SK-N-SH treated with all-trans-retinoic acid at 6 μM for 48 hours (cell line): Measurements from ENCODE around the gene SMPD3.

Source experiments
- CSDC2 ChIP-seq: fragments of 250-450 bp; sonication (Bioruptor Pico); IDR thresholded peaks from 2 replicates; pipeline ENCODE4 v1.5.0; 2020; ENCODE audit warnings: mild to moderate bottlenecking, moderate library complexity
- ESRRG ChIP-seq: fragments of 250-450 bp; sonication (Bioruptor Pico); IDR thresholded peaks from 2 replicates; pipeline ENCODE4 v1.6.1; 2021; ENCODE audit warnings: mild to moderate bottlenecking
- RARB ChIP-seq: fragments of 250-450 bp; sonication (Bioruptor Pico); IDR thresholded peaks from 2 replicates; pipeline ENCODE4 v1.8.0; 2021; ENCODE audit warnings: mild to moderate bottlenecking, moderate library complexity
- SNAI2 ChIP-seq: fragments of 250-450 bp; sonication (Bioruptor Pico); IDR thresholded peaks from 2 replicates; pipeline ENCODE4 v1.5.0; 2020; ENCODE audit warnings: mild to moderate bottlenecking, moderate library complexity
- TCF4 ChIP-seq: fragments of 250-450 bp; sonication (Bioruptor Pico); IDR thresholded peaks from 2 replicates; pipeline ENCODE4 v1.8.0; 2021; ENCODE audit warnings: mild to moderate bottlenecking, moderate library complexity, borderline replicate concordance
- TOX ChIP-seq: fragments of 250-450 bp; sonication (Bioruptor Pico); IDR thresholded peaks from 2 replicates; pipeline ENCODE4 v1.8.0; 2021; ENCODE audit warnings: mild to moderate bottlenecking, moderate library complexity, borderline replicate concordance
- ZC3H10 ChIP-seq: fragments of 250-450 bp; sonication (Bioruptor Pico); IDR thresholded peaks from 2 replicates; pipeline ENCODE4 v1.5.1; 2021; ENCODE audit warnings: mild to moderate bottlenecking, moderate library complexity
- ZFP3 ChIP-seq: fragments of 250-450 bp; sonication (Bioruptor Pico); IDR thresholded peaks from 2 replicates; pipeline ENCODE4 v1.5.0; 2020; ENCODE audit warnings: mild to moderate bottlenecking, moderate library complexity
- ZNF70 ChIP-seq: fragments of 450-650 bp; formaldehyde crosslinking; IDR thresholded peaks from 2 replicates; pipeline ENCODE4 v1.5.0; 2020; ENCODE audit warnings: mild to moderate bottlenecking, moderate library complexity
- TF ChIP-seq, protein P1 (sequence below): fragments of 250-450 bp; sonication (Bioruptor Pico); IDR thresholded peaks from 2 replicates; pipeline ENCODE4 v1.8.0; 2021; ENCODE audit warnings: low read depth, mild to moderate bottlenecking, moderate library complexity, borderline replicate concordance
- TF ChIP-seq, protein P2 (sequence below): fragments of 250-450 bp; sonication (Bioruptor Pico); IDR thresholded peaks from 2 replicates; pipeline ENCODE4 v1.5.1; 2021; ENCODE audit warnings: mild to moderate bottlenecking, moderate library complexity

DNA sequence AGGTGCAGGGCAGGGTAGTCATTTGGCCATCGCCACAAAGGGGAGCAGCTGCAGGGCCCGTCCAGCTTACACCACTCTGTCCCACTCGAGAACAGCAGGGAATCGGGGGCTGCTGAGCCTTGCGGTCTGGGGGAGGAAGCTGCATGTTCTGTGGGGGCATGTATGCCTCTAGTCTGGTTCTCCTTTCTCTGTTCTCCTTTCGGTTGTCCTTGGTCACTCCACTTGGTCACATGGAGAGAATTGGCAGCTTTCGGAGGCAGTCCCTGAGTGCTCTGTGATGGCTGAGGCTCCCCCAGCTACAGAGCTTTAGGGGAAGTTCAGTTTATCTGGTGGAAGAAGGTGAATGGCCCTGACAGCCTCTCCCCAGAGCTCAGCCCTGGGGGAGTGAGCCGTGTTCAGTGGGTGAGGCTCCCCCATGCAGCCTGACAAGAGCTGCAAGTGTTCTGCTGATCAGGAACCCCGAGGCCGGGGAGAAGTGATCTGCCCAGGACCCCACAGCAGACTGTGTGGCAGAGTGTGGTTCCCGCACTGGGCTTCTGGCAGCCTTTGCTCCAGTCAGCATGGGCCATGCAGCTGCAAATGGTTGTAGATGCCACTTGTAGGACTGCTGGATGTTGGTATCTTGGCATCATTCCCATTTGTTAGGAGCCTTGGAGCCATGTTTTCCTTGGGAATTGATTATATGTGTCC is 22.3 kb upstream of the SMPD3 start:
- no peak for TF ChIP-seq ZFP3 (CRISPR knock-in tag)
- TF ChIP-seq, protein P1, sequence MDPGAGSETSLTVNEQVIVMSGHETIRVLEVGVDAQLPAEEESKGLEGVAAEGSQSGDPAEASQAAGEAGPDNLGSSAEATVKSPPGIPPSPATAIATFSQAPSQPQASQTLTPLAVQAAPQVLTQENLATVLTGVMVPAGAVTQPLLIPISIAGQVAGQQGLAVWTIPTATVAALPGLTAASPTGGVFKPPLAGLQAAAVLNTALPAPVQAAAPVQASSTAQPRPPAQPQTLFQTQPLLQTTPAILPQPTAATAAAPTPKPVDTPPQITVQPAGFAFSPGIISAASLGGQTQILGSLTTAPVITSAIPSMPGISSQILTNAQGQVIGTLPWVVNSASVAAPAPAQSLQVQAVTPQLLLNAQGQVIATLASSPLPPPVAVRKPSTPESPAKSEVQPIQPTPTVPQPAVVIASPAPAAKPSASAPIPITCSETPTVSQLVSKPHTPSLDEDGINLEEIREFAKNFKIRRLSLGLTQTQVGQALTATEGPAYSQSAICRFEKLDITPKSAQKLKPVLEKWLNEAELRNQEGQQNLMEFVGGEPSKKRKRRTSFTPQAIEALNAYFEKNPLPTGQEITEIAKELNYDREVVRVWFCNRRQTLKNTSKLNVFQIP (CRISPR knock-in tag): no peak
- no peak for TF ChIP-seq ESRRG
- no peak for TF ChIP-seq SNAI2
- TF ChIP-seq CSDC2 (CRISPR knock-in tag): no peak
- TF ChIP-seq TOX (CRISPR knock-in tag): no peak
- TF ChIP-seq TCF4 (CRISPR knock-in tag): no peak
- TF ChIP-seq ZC3H10 (CRISPR knock-in tag): no peak
- TF ChIP-seq ZNF70 (CRISPR knock-in tag): no peak
- TF ChIP-seq RARB (CRISPR knock-in tag): no peak
- TF ChIP-seq, protein P2, sequence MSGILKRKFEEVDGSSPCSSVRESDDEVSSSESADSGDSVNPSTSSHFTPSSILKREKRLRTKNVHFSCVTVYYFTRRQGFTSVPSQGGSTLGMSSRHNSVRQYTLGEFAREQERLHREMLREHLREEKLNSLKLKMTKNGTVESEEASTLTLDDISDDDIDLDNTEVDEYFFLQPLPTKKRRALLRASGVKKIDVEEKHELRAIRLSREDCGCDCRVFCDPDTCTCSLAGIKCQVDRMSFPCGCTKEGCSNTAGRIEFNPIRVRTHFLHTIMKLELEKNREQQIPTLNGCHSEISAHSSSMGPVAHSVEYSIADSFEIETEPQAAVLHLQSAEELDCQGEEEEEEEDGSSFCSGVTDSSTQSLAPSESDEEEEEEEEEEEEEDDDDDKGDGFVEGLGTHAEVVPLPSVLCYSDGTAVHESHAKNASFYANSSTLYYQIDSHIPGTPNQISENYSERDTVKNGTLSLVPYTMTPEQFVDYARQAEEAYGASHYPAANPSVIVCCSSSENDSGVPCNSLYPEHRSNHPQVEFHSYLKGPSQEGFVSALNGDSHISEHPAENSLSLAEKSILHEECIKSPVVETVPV (CRISPR knock-in tag): no peak
